K562 (cell line): ENCODE results near the gene SIM2.

Source experiments
- BRD9 ChIP-seq: fragments of 450-650 bp; IDR thresholded peaks from 2 replicates; pipeline ENCODE4 v1.6.1; 2018; ENCODE audit warnings: low read depth; ENCODE audit not compliant: partially characterized antibody
- CEBPB ChIP-seq: fragments of 450-650 bp; IDR thresholded peaks from 2 replicates; pipeline ENCODE4 v1.6.1; 2016; ENCODE audit warnings: missing genetic modification characterization, missing compliant biosample characterization
- CTCF ChIP-seq, 3 experiments: IDR thresholded peaks in 2 of 3; conservative IDR thresholded peaks in 1 of 3; 2 replicates each; pipeline ENCODE4 v1.5.1; 2011 to 2012; ENCODE audit warnings: low read length in 3 of 3, mild to moderate bottlenecking in 3 of 3, control low read depth in 2 of 3, improper control_type of control experiment in 1 of 3, inconsistent platforms in 1 of 3, low read depth in 1 of 3, mixed read lengths in 1 of 3, moderate library complexity in 1 of 3; ENCODE audit not compliant: insufficient read depth in 2 of 3
- EGR1 ChIP-seq: fragments of 450-650 bp; conservative IDR thresholded peaks from 2 replicates; pipeline ENCODE4 v1.6.1; 2017; ENCODE audit warnings: mild to moderate bottlenecking
- JUN ChIP-seq, 2 experiments: sonication (generic) in 1 of 2; formaldehyde crosslinking in 1 of 2; IDR thresholded peaks; 2 replicates each; pipeline versions ENCODE4 v1.6.1 to v1.8.0; 2012 to 2022; ENCODE audit warnings: borderline replicate concordance in 2 of 2, mild to moderate bottlenecking in 2 of 2, improper control_type of control experiment in 1 of 2, low read depth in 1 of 2, low read length in 1 of 2, missing genetic modification reagents in 1 of 2
- MCM2 ChIP-seq: fragments of 450-650 bp; IDR thresholded peaks from 2 replicates; pipeline ENCODE4 v1.6.1; 2017; ENCODE audit warnings: low read depth, mild to moderate bottlenecking
- NR2F6 ChIP-seq: fragments of 450-650 bp; formaldehyde crosslinking; IDR thresholded peaks from 2 replicates; pipeline ENCODE4 v1.4.0; 2020; ENCODE audit warnings: mild to moderate bottlenecking
- POLR2A ChIP-seq: fragments of 450-650 bp; conservative IDR thresholded peaks from 2 replicates; pipeline ENCODE4 v1.6.1; 2016
- RBFOX2 ChIP-seq: fragments of 200-400 bp; formaldehyde crosslinking; IDR thresholded peaks from 2 replicates; pipeline ENCODE4 v1.6.1; 2017; ENCODE audit warnings: low read depth, mild to moderate bottlenecking, low read length, moderate library complexity
- U2AF1 ChIP-seq: fragments of 200-400 bp; formaldehyde crosslinking; optimal IDR thresholded peaks from 2 replicates; pipeline ENCODE3; 2017; ENCODE audit warnings: mild to moderate bottlenecking, low read depth, low read length, moderate library complexity
- ZKSCAN1 ChIP-seq: fragments of 150-350 bp; IDR thresholded peaks from 2 replicates; pipeline ENCODE4 v1.6.1; 2016; ENCODE audit warnings: low read depth, low read length
- ZNF263 ChIP-seq: sonication (generic); formaldehyde crosslinking; IDR thresholded peaks from 2 replicates; pipeline ENCODE4 v1.8.0; 2022; ENCODE audit warnings: mild to moderate bottlenecking, missing genetic modification reagents, borderline replicate concordance
- ZNF324 ChIP-seq: fragments of 250-450 bp; sonication (Bioruptor Pico); IDR thresholded peaks from 2 replicates; pipeline ENCODE4 v1.4.0; 2020; ENCODE audit warnings: mild to moderate bottlenecking

- TF ChIP-seq CEBPB (tag) (0 out of 2 replicates have a peak, but pooled peaks have one; percentile 19), CTCF (IDR thresholded peaks at IDR 0.05 in 2 of 3, conservative IDR thresholded peaks at IDR 0.05 in 1 of 3; ENCODE audit: insufficient read depth in 2 of 3, low read depth in 1 of 3, low read length in 3 of 3) (no peak), MCM2 (no peak), JUN (IDR thresholded peaks at IDR 0.05; ENCODE audit: borderline replicate concordance, low read depth, low read length) (no peak), JUN (CRISPR knock-in tag; IDR thresholded peaks at IDR 0.05; ENCODE audit: borderline replicate concordance) (no peak), BRD9 (no peak), POLR2A (no peak), ZNF263 (CRISPR knock-in tag) (no peak), EGR1 (no peak), ZNF324 (CRISPR knock-in tag) (no peak), U2AF1 (no peak), ZKSCAN1 (no peak), NR2F6 (CRISPR knock-in tag) (no peak), RBFOX2 (no peak)
Measured at GRCh38 chr21:36692114-36692834, 6.6 kb upstream of the SIM2 start.
